ENCODE results near the gene RABEPK.
"Not testable (repeated sequence)": the region's sequence is repeated elsewhere in the genome, so short reads cannot be mapped to it uniquely, and the experiment has no call there.

RABEPK gene

DNA sequence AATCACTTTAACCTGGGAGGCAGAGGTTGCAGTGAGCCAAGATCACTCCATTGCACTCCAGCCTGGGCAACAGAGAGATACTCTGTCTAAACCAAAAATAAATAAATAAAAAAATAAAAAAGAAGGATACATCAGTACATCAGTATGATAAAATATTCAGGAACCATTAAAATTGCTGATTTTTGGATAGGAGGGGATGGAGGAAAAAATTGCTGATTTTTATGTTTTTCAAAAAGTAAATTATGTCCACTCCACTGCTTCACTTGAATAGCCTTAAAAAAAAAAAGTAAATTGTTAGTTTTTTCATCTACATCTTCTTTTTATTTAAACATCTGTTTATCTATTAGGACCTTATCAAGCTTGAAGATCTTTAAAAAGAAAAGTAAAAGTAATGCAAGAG, 53.9 kb downstream of the RABEPK start:
- no peak for DNase-seq

DNA sequence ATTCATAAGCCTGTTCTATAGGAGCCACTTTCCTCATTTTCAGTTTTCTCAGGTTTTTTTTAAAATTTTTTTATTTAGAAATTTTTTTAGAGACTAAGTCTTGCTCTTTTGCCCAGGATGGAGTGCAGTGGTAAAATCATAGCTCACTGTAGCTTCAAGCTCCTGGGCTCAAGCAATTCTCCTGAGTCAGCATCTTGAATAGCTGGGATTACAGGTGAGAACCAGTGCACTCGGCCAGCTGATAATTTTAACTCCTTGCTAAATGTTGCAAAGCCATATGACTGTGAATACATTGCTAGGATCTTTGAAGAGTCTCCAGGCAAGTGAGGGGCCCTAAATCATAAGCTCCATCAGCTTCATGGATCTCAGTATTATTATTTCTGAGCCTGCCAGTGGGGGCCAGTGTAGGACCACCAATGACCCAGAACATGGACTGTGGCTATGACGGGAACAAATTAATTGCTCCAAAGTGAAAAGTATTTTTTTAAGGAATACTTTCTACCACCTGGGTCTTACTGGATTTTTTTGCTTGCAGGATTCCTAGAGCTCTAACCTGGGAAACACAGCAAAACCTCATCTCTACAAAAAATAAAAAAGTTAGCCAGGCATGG, 55.5 kb downstream of the RABEPK start:
- DNase-seq: no peak

DNA sequence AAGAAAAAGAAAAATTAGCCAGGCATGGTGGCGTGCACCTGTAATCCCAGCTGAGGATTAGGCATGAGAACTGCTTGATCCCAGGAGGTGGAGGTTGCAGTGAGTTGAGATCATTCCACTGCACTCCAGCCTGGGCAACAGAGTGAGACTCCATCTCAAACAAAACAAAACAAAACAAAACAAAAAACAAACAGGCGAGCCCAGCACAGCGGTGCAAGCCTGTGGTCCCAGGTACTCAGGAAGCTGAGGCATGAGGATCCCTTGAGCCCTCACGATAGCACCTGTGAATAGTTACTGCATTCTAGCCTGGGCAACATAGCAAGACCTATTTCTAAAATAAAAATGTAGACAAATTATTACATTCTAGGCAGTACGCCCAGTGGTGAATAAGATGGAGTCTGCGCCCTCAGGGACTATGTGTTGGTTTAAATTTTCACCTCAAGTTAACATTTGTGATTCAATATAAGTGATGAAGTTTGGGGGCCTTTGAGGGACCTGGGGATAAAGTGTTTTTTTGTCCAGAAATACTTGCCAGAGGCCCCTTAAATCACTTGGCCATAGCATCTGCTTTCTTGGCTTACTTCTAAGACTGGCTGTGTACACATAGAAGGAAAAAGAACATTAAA, 57.9 kb downstream of the RABEPK start:
- DNase-seq: no peak

DNA sequence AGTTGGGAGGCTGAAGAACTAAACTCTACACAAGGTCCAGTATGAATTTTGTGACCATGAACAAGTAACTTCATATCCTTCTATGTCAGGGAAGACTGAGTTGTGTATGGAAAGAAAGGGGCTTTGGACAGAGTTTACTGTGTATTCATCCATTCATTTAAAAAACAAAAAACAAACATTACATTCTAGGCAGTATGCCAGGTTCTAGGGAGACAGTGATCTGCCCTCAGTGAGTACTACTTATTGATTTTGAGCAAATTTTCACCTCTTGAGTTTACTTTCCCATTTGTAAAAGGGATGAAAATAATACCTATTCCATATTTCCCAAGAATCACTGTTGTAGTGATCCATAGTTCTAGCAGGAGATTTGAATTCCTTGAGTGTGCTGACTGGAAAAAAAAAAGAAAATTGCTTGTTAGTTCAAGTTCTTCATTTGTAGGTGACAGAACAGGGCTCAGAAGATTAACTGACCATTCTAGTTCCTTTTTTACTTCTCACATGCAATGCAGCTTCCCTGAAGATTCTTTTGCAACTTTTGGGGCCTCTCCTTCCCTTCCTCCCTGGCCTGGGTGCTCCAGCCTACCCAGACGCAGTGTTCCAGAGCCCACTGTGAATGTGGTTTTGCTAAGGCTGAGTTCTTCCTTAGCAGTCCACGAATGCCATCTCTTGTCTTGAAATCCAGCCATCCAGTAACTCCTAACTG, 58.6 kb downstream of the RABEPK start:
- DNase-seq: peak; percentile 28

DNA sequence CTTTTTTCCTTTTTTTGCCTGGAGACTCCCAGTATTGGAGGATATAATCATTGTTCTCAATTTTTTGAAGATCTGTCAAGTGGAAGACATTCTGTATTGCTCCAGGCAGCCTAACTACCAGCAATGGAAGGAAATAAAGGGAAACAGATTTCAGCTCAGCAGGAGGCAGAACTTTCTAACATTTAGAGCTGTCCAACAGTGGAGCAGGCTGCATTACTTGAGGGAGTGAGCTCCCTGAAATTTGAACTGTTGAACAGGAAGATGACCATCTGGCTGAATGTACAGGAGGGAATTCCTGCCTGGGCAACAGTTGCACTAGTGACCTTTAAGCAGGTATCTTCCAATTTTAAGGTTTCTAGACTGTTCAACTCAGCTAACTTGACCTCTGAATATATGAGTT, 60.2 kb downstream of the RABEPK start:
- DNase-seq: no peak

DNA sequence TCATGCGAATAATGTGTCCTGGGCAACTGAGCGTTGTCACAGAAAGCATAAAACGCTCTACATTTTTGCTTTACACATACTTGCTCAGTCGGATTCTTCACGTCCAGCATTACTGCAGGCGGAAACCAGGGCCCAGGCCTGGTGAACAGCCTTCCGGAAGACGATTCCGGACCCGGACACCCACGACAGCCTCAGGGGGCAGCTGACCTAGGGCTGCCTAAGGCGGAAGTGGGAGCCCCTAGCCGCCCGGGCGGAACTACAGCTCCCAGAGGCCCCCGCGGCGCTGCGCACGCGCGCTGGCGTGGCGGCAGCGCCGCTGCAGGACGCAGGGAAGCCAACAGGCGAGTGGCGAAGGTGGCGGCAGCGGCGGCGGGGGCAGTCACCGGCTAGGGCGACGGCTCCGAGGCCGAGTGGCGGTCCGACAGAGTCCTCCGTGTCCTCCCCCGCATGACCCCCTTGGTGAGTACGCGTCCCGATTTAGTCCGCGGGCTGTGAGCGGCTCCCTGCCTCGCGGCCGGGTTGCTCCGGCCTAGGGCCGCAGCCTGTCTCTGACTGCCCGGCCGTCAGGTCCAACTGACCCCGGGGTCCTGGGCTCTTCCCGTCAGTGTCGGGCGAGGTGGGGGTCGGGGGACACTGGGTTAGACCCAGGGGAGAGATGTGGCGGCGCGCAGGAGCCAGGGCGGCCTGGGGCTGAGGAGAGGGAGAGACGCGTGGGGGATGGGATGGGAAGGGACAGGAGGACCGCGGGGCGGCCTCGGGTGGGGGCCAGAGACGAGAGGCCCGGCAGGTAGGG, 61.4 kb downstream of the RABEPK start, which contains the start of gene GAPVD1:
Gene GAPVD1 (plus strand): TSS at position 326 of the 793 bp plus-strand sequence. CDS start 37,096 bp downstream, outside the sequence.
- peak; percentile 34 for DNase-seq

DNA sequence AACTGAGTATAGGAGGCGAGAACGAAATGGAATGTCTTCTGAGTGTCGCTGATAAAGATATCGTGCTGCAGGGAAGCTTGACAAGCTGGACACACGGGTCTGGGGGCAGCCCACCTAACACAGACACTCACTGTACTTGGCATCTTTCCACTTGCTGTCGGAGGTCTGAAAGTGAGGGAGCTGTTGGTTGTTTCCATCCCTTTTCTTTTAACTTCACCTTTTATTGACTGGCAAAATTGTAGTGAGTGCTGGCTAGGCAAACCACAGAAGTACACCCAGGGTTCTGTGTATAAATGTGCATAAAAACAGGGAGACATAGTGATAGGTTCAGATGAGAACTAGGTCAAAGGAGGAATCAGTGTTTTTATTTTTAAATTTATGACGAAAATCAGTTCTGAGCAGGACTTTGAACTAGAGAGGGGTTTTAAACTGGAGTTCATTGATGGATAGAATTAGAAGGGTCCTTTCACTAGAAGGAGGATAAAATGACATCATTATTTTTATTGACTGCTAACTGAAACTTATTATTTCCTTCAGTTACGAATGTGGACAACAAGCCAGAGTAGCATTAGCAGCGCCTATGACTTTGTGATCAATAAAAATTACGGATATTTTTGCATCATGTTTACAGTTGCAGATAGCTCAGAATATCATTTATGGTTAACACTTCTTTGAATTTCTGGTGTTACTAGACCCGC, 62.1 kb downstream of the RABEPK start:
- no peak for DNase-seq

DNA sequence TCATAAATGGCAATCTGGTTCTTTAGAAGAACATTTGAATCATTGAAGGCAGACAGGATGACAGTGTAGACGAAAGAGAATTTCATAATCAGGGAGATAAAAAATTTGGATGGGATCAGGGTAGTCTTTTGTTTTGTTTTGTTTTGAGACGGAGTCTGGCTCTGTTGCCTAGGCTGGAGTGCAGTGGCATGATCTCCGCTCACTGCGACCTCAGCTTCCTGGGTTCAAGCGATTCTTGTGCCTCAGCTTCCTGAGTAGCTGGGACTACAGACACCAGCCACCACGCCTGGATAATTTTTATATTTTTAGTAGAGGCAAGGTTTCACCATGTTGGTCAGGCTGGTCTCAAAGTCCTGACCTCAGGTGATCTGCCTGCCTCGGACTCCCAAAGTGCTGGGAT, 63.7 kb downstream of the RABEPK start:
- not testable (repeated sequence) for DNase-seq

DNA sequence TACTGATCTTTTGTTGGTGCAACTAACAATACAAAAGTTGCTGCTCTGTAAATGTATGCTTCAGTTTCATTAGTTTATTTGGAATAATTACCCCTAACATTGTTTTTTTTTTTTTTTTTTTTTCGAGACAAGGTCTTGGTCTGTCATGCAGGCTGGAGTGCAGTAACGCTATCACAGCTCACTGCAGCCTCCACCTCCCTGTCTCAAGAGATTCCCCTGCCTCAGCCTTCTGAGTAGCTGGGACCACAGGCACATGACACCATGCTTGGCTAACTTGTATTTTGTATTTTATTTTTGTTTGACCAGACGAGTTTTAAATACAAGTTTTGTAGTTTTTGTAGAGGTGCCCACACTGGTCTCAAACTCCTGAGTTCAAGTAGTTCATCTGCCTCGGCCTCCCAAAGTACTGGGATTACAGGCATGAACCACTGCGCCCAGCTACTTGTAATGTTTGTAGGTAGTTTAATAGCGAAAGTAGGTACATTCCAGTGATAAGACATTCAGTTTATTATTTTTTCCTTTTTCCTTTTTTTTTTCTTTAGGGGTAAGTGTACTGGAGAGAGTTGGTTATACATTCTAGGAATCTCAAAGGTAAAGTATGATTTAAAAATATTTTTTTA, 68.2 kb downstream of the RABEPK start:
- no peak for DNase-seq

DNA sequence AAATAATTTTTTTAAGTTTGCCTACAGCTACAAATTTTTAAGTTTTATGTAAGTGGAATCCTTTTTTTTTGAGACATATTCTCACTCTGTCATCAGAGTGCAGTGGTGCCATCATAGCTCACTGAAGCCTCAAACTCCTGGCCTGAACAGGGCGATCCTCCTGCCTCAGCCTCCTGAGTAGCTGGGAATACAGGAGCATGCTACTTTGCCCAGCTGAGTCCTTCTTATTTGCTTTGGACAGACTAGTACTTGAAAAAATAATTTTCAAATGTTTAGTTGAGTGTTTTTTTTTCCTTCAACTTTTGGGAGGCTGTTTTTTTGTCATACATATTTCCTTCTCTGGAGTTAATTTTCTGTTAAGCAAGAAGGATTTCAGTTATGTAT, 68.7 kb downstream of the RABEPK start:
- no peak for DNase-seq

DNA sequence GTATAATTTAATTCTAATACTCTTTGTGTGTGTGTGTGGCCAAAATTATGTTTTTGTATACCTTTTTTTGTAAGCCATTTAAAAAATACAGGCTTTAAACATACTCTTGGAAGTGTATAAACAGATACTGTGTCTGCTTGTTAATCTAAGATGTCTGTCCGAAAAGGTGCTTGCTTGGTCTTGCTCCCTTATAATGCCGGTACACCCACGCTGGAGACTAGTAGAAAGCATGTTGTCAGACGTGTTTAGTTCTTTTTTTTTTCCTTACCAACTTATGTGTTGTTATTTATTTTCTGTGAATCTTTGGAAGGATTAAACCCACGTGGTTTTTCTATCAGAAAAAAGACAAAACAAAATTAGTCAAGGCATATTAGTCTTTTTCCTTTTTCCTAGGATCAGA, 70.7 kb downstream of the RABEPK start:
- DNase-seq: no peak

DNA sequence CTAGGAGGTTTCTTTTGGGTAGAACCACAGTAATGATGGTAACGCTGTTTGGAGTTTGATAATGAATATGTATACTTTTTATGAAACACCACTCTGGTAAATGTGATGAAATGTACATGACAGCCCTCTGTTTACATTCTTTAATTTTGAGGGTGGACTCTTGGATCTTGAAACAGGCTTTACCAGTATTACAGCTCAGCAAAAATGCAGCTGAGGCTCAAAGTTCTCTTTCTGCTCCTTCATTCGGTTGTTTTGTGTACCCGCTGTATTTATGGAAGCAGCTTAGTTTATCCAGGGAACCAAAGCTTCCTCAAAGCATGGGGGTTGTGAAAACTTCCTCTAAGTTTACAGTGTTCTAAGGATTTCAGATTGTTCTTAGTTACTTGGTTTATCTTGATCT, 72.4 kb downstream of the RABEPK start:
- no peak for DNase-seq

DNA sequence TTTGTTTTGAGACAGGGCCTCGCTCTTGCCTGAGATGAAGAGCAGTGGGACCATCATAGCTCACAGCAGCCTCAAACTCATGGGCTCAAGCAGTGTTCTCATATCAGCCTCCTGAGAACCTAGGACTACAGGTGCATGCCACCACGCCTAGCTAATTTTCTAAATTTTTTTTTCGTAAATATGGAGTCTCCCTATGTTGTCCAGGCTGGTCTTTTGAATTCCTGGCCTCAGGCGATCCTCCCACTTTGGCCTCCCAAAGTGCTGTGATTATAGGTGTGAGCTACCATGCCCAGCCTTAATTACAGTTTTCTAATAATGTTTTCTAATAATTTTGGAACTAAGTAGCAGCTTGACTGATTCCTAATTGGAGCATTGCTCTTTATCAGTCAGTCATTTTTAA, 76.4 kb downstream of the RABEPK start:
- no peak for DNase-seq

DNA sequence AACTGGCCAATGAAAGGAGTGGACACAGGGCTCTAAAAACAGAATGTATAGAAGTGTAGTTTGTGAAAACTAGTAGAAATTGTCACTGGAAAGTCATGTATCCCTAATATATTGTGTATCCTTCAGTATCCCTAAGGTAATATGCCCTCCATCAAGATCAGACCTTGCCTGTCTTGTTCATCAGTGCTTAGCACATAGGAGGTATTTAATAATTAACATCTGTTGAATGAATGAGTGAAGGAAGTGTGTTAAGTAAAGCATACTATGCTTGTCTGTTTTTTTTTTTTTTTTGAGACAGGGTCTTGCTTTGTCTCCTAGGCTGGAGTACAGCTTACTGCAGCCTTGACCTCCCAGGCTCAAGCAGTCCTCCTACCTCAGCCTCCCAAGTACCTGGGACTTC, 77.1 kb downstream of the RABEPK start:
- DNase-seq: no peak

DNA sequence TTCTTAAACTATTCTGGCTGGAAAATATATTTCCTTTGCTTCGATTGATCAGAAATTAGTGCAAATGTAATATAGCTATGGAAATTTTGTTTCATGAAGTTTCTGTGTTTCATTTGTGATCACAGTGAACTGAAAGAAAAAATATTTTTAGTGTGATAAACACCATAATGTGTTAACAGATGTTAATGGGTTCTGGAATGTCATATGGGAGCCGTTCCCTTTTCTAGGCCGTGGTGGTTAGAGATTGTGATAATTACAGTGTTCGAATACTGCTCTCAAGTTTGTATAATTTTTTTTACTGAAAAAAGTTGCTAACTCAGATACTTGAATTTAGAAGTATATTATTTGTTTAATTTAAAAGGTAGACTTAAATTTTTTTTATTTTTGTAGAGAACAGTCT, 80.6 kb downstream of the RABEPK start:
- DNase-seq: no peak
